Endometrium (tissue), 2 donors: Measurements from ENCODE around the gene FBXL22.
"Not testable (repeated sequence)": the region's sequence is repeated elsewhere in the genome, so short reads cannot be mapped to it uniquely, and the experiment has no call there.

ENCODE experiments used
- FAIRE-seq: peaks from 2 replicates; lab custom pipeline; 2012; peaks lifted over from hg19 to GRCh38; lab: Jason Lieb, UNC
- donor health status: control.
- donor health status: control.

FBXL22 gene

GRCh38 chr15:63612300-63612699, 15.1 kb downstream of the FBXL22 start:
- FAIRE-seq, result no peak

- no peak for FAIRE-seq
Observed at GRCh38 chr15:63615935-63616334, 18.7 kb downstream of the FBXL22 start.

- not testable (repeated sequence) for FAIRE-seq
Observed at GRCh38 chr15:63617147-63617546, 20.0 kb downstream of the FBXL22 start.

GRCh38 chr15:63617627-63618026, 20.4 kb downstream of the FBXL22 start:
- FAIRE-seq, result not testable (repeated sequence)

GRCh38 chr15:63620760-63621159, 23.6 kb downstream of the FBXL22 start:
- not testable (repeated sequence) for FAIRE-seq

GRCh38 chr15:63623232-63623969, 26.2 kb downstream of the FBXL22 start:
- FAIRE-seq, result no peak

GRCh38 chr15:63626955-63627354, 29.8 kb downstream of the FBXL22 start:
- FAIRE-seq, result no peak

- FAIRE-seq, result no peak
Observed at GRCh38 chr15:63628123-63628822, 31.1 kb downstream of the FBXL22 start.

GRCh38 chr15:63630036-63630751, 33.0 kb downstream of the FBXL22 start:
- no peak for FAIRE-seq

GRCh38 chr15:63633312-63633711, 36.1 kb downstream of the FBXL22 start:
- no peak for FAIRE-seq

GRCh38 chr15:63634154-63634553, 37.0 kb downstream of the FBXL22 start:
- no peak for FAIRE-seq

GRCh38 chr15:63636518-63637061, 39.4 kb downstream of the FBXL22 start:
- FAIRE-seq, result no peak

- FAIRE-seq, result no peak
Observed at GRCh38 chr15:63638839-63639238, 41.7 kb downstream of the FBXL22 start.

- FAIRE-seq, result no peak
Observed at GRCh38 chr15:63640146-63640545, 43.0 kb downstream of the FBXL22 start.
